ENCODE data around the gene SNAPIN.

The SNAPIN gene

DNA sequence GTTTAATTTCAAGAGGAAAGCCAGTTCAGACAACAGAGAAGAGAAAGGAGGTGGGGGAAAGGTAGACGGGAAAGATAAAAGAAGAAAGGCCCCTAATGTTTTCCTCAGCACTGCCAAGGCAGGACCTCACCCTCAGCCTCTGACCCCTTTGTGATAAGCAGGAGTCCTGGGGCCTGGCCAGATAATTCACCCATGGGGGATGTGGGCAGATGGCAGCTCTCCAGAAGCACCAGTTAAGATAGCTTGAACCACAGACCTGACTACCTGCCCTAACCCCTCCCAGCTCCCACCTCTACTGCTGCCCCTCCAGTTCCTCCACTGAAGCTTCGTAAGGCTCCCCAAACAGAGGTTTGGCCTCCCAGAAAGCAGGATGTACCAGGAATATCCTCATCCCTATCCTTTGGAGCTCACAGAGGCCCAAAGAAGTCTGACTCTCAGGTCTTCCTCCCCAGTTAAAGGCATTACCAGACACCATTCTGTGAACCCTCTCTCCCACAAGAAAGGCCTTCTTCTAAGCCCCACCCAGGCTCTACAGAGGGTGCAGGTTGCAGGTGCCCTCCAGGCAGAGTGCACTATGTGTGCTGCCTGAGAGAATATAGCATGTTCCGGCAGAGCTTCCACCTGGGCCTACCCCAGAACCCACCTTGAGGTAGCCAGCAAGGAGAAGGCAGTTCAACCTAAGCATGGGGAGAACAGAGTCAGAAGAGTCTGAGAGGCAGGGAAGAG lies 9.2 kb upstream of the SNAPIN start:
- TF ChIP-seq TAF1 (IDR thresholded peaks at IDR 0.05; ENCODE audit: borderline replicate concordance, insufficient read depth, low read length): no peak
- no peak for TF ChIP-seq FOXP2 (optimal IDR thresholded peaks at IDR 0.05; ENCODE audit: borderline replicate concordance, extremely low read depth, extremely low read length, insufficient read depth)
- no peak for TF ChIP-seq POLR2AphosphoS5 (IDR thresholded peaks at IDR 0.05; ENCODE audit: low read depth, low read length)
- TF ChIP-seq SIN3A (IDR thresholded peaks at IDR 0.05; ENCODE audit: borderline replicate concordance, insufficient read depth, low read length): no peak
- TF ChIP-seq, protein P1, sequence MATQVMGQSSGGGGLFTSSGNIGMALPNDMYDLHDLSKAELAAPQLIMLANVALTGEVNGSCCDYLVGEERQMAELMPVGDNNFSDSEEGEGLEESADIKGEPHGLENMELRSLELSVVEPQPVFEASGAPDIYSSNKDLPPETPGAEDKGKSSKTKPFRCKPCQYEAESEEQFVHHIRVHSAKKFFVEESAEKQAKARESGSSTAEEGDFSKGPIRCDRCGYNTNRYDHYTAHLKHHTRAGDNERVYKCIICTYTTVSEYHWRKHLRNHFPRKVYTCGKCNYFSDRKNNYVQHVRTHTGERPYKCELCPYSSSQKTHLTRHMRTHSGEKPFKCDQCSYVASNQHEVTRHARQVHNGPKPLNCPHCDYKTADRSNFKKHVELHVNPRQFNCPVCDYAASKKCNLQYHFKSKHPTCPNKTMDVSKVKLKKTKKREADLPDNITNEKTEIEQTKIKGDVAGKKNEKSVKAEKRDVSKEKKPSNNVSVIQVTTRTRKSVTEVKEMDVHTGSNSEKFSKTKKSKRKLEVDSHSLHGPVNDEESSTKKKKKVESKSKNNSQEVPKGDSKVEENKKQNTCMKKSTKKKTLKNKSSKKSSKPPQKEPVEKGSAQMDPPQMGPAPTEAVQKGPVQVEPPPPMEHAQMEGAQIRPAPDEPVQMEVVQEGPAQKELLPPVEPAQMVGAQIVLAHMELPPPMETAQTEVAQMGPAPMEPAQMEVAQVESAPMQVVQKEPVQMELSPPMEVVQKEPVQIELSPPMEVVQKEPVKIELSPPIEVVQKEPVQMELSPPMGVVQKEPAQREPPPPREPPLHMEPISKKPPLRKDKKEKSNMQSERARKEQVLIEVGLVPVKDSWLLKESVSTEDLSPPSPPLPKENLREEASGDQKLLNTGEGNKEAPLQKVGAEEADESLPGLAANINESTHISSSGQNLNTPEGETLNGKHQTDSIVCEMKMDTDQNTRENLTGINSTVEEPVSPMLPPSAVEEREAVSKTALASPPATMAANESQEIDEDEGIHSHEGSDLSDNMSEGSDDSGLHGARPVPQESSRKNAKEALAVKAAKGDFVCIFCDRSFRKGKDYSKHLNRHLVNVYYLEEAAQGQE (IDR thresholded peaks at IDR 0.05; ENCODE audit: insufficient read depth in 1 of 2, low read depth in 2 of 2, low read length in 2 of 2): no peak

DNA sequence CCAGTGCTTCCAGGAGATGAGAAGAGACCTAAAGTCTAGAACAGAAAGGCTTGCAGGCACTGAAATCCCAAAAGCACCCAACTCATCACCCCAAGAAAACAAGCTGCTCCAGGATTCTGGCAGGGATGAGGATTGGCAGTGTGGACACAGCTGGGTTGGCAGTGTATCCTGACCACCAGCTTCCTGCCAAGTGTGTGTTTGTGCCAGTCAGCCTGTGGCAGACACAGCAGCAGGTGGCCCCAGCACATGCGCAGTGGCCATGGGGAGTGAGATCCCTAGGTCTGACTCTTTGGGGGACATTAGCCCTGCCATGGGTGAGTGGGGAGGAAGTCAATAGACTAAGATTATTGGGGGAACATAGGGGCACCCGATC lies 8.7 kb upstream of the SNAPIN start:
- TF ChIP-seq, protein P1 (IDR thresholded peaks at IDR 0.05; ENCODE audit: insufficient read depth in 1 of 2, low read depth in 2 of 2, low read length in 2 of 2): no peak
- TF ChIP-seq FOXP2 (optimal IDR thresholded peaks at IDR 0.05; ENCODE audit: borderline replicate concordance, extremely low read depth, extremely low read length, insufficient read depth) (no peak), TAF1 (IDR thresholded peaks at IDR 0.05; ENCODE audit: borderline replicate concordance, insufficient read depth, low read length) (no peak), POLR2AphosphoS5 (IDR thresholded peaks at IDR 0.05; ENCODE audit: low read depth, low read length) (no peak), SIN3A (IDR thresholded peaks at IDR 0.05; ENCODE audit: borderline replicate concordance, insufficient read depth, low read length) (no peak)

DNA sequence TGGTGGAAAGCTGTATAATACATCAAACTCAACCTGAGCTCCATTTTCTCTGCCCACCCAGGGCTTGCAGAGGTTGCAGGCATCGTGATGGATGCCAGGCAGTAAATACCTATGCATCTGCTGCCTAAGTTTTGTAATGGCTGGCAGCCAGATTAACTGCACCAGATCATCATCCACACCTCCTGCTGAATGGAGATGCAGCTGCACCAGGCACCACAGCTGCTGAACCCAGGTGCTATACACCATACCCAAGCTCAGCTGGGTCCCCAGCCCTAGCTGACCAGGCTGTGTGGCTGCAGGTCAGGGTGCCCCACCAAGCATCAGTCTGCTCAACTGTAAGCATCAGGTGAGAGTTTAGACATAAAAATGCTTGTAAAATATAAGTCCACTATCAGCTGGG lies 6.7 kb upstream of the SNAPIN start:
- TF ChIP-seq FOXP2 (optimal IDR thresholded peaks at IDR 0.05; ENCODE audit: borderline replicate concordance, extremely low read depth, extremely low read length, insufficient read depth): no peak
- no peak for TF ChIP-seq SIN3A (IDR thresholded peaks at IDR 0.05; ENCODE audit: borderline replicate concordance, insufficient read depth, low read length)
- TF ChIP-seq, protein P1 (IDR thresholded peaks at IDR 0.05; ENCODE audit: insufficient read depth in 1 of 2, low read depth in 2 of 2, low read length in 2 of 2): no peak
- no peak for TF ChIP-seq TAF1 (IDR thresholded peaks at IDR 0.05; ENCODE audit: borderline replicate concordance, insufficient read depth, low read length)

DNA sequence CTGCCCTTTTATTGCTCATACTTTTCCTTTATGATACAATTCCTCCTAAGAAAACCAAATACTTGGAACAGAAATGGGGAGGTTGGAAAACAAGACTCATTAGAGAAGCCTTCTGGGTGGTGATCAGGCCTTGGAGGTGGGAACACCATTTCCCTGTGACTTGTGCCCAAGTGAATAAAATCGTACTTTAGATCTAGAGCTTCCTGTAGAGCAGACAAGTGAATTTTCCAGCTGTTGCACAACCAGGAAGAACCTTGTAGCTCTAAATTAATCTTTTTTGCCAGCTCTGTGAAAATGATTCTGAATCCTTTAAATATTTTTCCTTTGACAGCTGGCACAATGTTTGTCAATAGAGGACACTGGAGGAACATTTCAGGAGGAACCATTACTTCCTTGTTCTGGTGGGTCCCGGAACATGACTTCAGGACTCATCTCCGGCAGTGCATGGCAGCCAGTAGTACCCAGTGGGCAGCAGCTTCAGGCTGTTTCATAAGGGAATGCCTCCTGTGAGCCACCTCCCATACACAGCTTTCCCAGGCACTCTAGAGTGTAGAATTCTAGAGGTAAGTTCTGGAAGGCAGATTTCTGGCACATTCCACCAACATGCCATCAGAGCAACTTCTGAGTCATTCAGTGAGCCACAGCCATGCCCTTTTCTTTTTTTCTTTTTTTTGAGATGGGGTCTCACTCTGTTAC lies 5.5 kb upstream of the SNAPIN start:
- TF ChIP-seq, protein P1 (IDR thresholded peaks at IDR 0.05; ENCODE audit: insufficient read depth in 1 of 2, low read depth in 2 of 2, low read length in 2 of 2): no peak
- no peak for TF ChIP-seq FOXP2 (optimal IDR thresholded peaks at IDR 0.05; ENCODE audit: borderline replicate concordance, extremely low read depth, extremely low read length, insufficient read depth)
- no peak for TF ChIP-seq SIN3A (IDR thresholded peaks at IDR 0.05; ENCODE audit: borderline replicate concordance, insufficient read depth, low read length)
- TF ChIP-seq TAF1 (IDR thresholded peaks at IDR 0.05; ENCODE audit: borderline replicate concordance, insufficient read depth, low read length): no peak
- TF ChIP-seq POLR2AphosphoS5 (IDR thresholded peaks at IDR 0.05; ENCODE audit: low read depth, low read length): no peak
